GM12892 (cell line): ENCODE data around the gene SELENOW.
A peak's percentile ranks its signal among the peaks of the same experiment; 100 is the strongest.

ENCODE experiments used
- POLR2A ChIP-seq: IDR thresholded peaks from 2 replicates; pipeline ENCODE4 v1.6.1; 2011; ENCODE audit warnings: low read depth, low read length, control low read depth
- TAF1 ChIP-seq: IDR thresholded peaks from 2 replicates; pipeline ENCODE4 v1.6.1; 2011; ENCODE audit warnings: low read depth, mild to moderate bottlenecking, control low read depth, low read length, borderline replicate concordance

GRCh38 chr19:47755065-47755761 is 23.3 kb upstream of the SELENOW start:
- TF ChIP-seq POLR2A (0 out of 2 replicates have a peak, but pooled peaks have one; percentile 4), TAF1 (no peak)
